HG03097 (cell line): Measurements from ENCODE around the gene NDUFB5.
"Not testable (repeated sequence)": the region's sequence is repeated elsewhere in the genome, so short reads cannot be mapped to it uniquely, and the experiment has no call there.

Experiments
- ATAC-seq: cut with Tn5 transposase; IDR thresholded peaks from one replicate; pipeline ENCODE4 v1.9.1; 2021; ENCODE audit not compliant: unreplicated experiment, low FRiP score

The NDUFB5 gene

DNA sequence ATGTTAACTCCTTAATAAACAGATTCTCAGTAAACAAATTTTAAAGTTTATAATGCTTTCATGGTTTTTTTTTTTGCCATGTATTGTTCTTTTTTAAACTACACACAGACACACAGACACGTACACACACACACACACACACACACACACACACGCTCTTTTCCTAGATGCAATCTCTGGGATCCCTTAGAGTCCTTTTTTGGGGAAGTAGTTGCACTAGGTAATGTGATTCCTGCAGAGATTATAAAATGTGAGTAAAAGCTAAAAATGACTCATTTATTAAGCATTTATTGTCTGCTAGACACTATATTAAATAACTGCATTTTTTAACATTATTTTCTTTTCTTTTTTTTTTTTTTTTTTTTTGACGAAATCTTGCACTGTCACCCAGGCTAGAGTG is 19.9 kb downstream of the NDUFB5 start:
- no peak for ATAC-seq

DNA sequence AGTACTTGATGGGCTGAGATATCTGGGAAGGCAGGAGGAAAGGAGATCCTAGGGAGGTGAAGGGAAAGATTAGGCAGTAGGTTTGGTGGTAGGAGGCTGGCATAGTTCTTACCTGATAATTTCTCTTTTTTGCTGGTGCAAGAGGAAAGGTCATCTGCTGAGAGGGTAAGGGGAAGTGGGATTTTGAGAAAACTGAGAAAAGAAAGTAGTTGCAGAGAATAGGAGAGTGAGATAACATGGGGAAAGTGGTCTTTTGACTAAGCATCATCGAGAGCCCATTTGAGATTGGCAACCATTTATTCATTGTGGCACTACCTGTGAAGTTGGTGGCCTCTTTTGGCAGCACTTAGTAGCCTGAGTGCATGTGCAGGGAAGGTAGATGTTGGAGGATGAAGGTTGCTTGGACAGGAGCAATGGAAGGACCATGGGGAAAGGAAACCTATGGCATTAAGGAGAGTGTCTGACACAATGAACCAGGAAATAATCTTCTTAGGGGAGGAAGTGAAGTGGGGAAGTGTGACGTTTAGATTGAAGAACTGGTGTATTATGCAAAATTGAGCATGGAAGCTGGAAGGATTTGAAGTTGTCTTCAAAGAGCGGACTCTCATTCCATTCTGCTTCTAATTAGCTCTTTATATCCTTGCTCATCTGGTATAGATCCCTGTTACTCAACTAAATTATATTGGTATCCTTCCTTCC is 26.3 kb downstream of the NDUFB5 start:
- ATAC-seq, result no peak

DNA sequence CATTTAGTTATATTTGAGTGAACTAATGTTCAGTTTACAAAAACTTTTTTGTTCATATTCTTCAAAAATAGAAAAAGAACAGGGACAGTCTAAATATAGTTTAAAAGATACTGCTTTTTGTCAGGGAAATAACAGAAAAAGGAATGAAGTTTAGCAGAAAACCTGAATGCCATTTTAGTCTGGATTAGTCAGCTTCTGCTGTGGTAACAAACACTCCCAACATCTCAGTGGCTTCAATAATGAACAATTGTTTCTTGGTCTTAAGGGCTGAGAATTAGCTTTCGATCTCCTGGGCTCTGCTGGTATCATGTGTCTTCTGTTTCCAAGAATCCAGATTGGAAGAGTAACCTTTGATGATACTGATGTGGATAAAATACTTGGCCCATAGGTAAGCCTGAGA is 35.9 kb downstream of the NDUFB5 start:
- no peak for ATAC-seq

DNA sequence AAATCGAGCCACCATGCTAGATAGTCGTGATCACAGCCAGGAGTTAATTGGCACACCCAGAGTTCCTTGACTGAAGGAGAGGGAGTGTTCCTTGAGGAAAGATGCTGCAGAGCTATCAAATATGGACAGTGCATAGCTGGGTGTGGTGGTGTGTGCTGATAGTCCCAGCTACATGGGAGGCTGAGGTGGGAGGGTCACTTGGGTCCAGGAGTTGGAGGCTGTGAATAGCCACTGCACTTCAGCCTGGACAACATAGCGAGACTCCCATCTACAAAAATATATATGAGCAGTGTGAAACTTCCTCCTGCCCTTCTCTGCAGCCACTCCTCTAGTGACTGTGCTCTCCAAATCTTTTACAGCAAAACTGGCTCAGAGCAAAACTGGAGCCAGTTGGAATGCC is 38.3 kb downstream of the NDUFB5 start:
- ATAC-seq, result no peak

DNA sequence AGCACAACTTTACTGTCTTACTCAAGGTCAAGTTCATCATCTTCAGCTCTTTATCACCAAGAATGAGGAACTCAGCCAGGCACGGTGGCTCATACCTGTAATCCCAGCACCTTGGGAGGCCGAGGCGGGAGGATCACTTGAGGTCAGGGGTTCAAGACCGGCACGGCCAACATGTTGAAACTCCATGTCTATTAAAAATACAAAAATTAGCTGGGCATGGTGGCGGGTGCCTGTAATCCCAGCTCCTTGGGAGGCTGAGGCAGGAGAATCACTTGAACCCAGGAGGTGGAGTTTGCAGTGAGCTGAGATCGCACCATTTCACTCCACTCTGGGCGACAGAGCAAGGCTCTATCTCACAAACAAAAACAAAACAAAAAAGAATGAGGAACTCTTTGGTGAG is 39.2 kb downstream of the NDUFB5 start:
- not testable (repeated sequence) for ATAC-seq

DNA sequence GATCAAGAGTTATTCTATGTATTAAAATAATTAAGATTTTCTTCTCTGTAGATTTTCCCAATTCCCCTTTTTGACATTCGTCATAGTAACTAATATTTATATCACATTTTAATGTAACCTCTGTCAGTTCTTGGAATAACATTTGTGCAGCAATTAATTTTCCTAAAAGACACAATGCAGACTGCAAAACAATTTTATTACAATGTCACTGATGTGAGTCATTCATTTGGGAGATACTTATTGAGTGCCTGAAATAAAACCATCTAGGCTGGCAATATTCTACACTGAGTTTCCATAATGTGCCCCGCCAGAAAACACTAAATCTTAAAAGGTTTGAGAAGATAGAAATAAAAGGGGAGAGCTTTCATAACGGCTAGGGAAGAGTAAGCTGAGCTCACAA is 41.6 kb downstream of the NDUFB5 start:
- no peak for ATAC-seq

DNA sequence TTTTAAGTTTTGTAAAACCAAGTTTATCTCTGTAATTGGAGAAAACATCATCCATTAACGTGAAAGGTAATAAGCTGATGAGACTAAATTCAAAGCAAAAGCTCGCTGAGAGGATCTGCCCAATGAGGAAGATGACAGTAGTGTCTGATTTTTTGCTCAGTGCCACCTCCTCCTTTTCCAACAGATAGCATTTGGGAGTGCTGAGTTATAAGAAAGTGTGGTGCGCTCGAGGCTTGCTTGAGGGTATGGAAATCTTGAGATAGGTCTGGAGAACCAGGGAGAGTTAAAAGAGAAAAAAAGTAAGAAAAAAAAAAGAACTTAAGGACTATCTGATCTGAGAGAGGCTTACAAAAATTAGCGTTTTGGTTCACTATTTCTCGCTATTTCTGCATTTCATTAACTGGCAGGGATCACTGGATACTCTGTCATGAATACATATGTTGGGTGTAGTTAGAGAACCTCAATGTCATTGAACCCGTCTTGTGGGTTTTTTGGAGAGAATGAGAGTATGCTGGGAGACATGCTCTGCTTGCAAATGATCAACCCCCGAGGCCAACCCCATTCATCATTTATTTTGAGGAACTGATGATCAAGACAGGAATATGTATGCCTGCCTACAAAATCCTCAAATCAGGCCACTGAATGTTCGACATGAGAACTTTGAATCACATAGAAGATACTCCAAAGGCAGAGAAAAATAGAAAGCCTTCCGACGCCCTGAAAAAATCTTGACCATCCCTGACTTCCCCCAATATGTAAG is 47.3 kb downstream of the NDUFB5 start:
- ATAC-seq, result no peak

DNA sequence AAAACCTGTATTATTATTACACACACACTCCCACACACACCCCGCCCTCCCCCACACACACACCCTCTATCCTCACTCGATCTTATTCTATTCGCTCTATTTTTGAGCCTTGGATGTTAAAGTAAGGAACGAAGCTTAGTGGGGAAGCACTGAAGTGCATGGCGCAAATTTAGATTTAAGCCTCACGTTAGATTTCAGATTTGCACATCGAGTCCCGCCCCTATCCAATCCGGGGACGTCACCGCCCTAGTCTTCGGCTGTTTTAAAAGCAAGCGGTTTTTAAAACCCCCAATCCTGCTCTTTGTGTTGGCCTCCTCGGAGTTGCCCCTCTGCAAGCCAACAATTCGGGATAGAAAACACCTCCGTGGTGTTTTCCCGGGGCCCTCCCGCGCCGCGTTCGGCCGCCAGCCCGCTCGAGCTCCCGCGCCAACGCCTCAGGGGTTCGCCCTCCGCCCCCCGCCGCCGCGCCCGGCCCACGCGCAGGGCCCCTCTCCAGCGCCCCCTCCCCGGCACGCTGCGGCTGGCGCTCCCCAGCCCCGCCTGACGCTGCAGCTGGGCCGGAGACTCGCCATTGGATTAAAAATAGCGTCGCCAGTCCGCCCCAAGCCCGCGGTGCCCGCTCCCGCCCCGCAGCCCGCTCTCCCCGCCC is 48.0 kb downstream of the NDUFB5 start, which contains the start of gene USP13:
TSS of gene USP13 (plus strand) at position 594 of the 649 bp plus-strand sequence. CDS start 186 bp downstream, outside the sequence.
- ATAC-seq, result peak; percentile 72

DNA sequence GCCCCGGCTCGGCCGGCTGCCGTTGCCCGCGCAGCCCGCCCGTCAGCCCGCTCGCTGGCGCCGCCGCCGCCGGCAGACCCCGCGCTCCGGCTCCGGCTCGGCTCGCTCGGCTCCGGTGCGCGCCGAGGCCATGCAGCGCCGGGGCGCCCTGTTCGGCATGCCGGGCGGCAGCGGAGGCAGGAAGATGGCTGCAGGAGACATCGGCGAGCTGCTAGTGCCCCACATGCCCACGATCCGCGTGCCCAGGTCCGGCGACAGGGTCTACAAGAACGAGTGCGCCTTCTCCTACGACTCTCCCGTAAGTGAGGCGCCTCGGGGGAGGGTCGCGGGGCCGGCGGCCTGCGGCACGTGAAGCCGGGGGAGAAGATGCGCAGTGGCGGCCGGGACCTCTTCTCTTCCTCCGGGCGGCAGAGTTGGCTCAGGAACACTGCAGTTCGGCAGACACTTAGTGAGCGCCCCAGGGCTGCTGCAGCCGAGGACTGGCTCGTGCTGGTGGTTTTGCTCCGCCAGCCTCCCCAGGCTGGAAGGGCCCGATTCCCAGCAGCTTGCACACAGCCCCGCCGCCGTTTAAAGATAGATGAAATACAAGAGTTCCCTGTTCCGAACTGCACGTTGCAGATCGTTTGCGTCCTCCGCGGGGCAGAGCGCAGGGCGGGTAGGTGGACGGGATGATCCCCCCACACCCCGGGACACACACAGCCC is 48.7 kb downstream of the NDUFB5 start:
- ATAC-seq, result peak; percentile 57

DNA sequence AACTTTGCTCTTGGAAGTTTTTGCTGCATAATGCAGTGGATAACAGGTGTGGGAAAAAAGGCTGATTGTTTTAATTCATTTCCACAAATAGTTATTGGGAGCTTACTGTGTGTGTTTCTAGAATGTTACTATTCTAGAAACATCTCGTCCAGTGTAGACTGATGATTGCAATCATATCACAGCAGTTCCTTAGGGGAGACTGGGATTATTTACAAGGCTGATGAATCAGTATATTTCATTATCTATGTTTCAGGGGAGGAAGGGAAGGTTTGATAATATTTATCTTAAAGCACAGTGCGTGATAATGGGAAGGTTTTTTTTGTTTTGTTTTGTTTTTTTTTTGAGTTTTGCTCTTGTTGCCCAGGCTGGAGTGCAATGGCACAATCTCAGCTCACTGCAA is 50.6 kb downstream of the NDUFB5 start:
- no peak for ATAC-seq

DNA sequence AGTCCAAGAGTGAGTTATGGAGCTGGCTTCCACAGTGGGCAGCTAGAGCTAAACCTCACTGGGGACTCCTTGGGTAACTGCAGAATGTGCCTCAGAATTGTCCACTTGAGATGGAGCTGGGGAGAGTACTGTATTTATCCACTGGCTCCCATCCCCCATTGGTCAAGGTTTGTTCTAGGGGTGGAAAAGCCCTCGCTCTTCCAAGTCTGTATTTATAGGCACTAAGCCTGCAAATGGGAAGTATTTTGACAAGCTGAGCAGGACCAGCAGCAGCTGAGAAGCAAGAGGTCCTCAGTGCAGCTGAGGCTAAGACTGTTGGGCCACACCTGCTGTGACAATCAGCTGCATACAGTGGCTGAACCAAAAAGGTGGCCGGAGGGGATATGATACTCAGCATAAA is 54.0 kb downstream of the NDUFB5 start:
- no peak for ATAC-seq

DNA sequence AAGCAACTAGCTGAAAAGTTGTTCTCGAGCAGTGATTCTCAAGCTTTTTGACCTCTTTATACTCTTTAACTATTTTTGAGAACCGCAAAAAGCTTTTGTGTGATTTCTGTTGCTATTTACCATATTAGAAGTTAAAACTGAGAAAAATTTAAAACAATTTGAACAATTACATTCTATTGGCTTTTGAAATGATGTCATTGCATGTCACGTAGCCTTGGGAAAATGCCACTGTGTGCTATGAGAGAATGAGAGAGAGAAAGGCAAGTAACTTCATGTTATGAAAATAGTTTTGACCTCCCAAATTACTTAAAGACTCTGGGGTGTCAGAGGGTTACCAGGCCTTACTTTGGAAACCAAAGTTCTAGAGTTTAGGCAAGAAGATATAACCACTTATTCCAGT is 56.3 kb downstream of the NDUFB5 start:
- ATAC-seq, result no peak

DNA sequence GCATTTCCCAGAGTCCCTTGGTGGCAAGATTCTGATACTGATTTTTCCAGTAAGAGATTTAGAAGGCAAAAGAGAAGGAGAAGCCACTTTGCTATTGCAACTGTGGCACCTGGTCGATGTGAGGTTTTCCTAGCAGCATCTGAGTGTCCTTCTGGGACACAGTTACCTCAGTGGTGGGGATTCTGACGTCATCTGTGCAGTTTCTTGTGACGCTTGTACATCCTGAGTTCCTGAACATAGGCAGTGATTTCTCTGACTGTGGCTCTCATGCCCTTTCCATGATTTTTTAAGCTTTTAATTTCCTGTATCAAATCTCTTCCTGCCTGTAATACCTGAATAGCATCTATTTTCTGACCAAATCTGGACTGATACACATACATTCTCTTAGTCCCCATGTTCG is 57.2 kb downstream of the NDUFB5 start:
- ATAC-seq, result no peak

DNA sequence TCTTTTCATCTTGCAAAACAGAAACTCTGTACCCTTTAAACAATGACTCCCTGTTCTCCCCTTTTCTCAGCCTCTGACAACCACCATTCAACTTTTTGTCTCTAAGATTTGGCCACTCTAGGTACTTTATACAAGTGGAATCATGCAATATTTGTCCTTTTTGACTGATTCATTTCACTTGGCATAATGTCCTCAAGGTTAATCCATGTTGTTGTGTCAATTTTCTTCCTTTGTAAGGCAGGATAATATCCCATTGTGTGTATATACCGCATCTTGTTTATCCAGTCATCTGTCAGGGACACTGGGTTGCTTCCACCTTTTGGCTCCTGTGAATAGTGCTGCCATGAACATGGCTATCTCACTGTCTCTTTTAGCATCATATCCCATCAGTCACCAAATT is 58.5 kb downstream of the NDUFB5 start:
- no peak for ATAC-seq

DNA sequence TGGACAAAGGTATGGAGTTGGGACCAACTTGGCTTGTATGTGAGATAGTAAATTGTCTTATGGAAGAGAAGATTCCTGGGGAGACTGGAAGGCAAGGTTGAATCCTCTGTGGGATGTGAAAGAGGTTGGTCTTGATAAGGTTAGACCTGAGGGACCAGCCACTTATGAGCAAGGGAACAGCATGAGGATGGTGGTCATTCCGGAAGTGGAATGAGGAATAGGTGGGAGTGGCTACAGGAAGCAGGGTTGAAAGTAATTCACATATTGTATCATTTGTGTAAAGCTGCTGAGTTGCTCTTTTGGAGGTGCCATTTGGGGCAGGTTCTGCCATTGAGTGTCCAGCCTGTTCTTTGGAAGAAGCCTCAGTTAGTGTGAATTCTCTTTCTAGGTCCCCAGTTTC is 61.4 kb downstream of the NDUFB5 start:
- ATAC-seq, result no peak

DNA sequence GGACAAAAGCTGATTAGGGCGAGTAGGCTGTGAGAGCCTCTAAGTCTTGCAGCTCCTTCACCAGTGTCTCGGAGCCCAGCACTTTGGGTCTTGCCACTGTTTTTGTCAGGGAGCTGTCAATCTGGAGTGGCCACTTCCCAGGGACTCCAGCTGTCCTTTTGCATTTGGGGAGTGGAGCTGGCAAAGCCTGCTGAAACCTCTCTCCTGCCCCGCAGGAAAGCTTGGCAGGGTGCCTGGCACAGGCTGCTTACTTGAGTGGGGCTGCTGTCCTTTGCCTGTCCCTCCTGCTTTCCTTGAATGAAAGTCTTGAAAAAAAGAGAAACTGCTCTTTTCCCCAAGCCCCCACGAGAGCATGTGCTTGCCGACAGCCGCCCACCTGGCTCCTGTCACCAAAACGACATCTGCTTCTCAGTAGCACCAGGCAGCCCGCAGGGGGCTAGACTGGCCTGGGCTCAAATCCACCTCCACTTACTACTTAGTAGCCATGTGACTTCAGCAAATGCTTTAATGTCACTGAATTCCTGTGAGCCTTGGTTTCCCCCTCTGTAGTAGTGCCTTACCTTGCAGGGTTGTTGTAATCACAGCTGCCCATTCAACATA is 61.9 kb downstream of the NDUFB5 start:
- ATAC-seq, result no peak

DNA sequence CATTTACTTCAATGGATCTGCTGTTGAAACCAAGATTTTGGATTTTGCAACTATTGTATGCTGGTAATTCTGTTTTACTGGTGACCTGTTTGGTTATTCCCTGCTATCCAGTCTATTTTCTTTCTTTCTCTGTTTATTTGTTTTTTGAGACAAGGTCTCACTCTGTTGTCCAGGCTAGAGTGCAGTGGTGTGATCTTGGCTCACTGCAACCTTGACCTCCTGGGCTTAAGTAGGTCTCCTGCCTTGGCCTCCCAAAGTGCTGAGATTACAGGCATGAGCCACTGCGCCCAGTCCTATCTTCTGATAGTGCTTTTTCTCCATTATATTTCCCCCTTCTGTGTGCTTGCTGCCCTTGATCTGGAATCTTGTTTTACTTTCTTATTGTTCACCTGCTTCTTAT is 63.8 kb downstream of the NDUFB5 start:
- ATAC-seq, result no peak

DNA sequence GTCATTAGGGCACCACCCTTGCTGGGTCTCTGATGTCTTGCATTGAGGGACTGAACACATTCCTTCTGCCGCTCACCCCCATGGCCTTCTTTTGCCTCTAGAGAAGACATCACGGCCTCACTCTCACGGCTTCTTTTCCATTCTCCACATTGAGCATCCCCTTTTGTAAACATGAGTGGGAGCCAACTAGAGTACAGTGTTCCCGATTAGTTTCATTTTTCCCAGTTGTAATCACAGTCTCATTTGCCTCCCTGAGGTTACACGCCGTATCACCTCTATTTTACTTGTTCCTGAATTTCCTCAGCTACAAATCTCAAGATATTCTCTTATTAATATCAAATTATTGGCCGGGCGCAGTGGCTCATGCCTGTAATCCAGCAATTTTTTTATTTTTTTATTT is 65.7 kb downstream of the NDUFB5 start:
- no peak for ATAC-seq

DNA sequence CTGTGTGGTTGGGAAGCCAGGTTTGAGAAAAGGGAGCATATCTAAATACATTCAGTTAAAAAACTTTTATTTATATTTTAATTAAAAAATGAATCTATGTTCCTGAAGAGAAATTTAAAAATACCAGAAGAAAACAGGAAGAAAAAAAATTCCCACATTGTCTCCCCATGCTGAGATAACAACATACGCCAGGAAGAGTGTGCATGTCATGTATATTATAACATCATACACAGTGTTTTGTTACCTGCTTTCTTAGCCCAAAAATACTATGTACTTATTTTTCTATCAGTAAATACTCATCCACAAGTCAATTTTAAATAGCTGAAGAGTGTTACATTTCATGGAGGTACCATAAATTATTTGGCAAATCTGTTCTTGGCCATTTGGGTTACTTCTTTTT is 66.7 kb downstream of the NDUFB5 start:
- ATAC-seq, result no peak

DNA sequence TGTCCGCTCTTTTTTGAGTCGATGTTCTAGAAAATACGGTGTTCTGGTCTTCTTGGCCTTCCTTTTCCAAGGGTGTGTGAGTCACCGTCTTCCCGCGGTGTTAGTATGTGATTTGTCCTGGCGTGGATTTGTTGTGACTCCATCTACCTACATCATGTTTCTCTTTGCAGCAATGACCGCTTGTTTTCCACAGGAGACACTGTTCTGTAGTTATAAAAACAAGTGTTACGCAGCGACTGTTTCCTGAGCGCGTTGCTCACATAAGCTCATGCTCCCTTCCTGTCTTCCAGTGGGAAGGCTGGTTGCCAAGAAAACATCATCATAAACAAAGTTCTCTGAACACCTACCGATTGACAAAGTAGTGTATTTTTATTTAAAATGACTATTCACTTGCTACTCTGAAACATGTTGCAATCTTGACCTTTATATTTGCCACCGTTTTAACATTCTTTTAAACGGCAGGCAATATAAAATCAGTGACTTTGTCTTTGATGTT is 67.2 kb downstream of the NDUFB5 start:
- no peak for ATAC-seq

DNA sequence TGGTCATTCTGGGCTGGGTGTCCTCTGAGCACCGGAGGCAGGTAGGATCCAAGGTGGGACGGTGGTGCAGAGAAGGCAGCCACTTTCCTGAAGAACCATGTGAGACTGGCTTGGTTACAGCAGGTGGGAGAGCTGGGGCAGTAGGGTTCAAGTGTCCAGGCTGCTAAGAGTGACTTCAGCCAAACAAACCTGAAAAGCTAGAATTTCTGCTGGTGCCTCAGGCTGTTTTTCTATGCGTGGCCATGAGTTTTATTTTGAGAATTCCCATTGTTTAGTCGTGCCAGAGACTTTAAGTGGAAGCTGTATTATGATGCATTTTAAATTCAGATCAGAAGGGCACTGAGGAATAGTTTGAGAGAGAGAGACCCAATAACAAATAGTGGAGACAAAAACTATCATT is 68.3 kb downstream of the NDUFB5 start:
- ATAC-seq, result no peak
